ENCODE results near the gene SNX19.
"Not testable (repeated sequence)": the region's sequence is repeated elsewhere in the genome, so short reads cannot be mapped to it uniquely, and the experiment has no call there.

SNX19 gene

DNA sequence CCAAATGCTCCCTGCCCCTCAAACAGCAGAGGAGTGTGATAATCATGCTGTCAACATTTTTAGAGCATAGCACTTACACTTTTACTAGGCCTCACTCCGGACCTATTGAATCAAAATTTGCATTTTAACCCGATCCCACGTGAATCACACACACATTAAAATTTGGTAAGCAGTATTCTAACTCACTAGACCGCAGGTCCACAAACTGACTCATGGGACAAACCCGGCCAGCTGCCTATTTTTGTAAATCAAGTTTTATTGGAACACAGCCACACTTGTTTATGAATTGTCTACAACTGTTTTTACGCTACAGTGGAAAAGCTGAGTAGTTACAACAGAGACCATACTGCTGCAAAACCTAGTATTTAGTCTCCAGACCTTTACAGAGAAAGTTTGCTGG, 43.3 kb downstream of the SNX19 start:
- no peak for DNase-seq

DNA sequence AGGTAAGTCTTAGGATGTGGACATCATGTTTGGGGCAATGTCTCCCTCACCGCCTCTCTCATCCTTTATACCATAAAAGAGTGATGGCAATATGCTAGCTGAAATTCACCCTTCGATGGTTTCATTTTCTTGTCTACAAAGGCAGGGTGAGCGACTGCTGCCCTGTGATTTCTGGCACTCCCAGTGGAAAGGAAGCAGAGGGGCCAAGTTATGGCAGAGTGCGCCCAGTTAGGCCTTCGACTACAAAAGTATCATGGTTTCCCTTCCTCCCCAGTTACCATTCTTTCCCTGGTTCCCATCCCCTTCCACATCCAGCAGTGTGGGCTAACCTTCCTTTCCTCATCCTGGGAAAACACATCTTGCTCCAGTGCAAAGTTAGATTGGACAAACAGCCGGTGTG, 43.8 kb downstream of the SNX19 start:
- no peak for DNase-seq

DNA sequence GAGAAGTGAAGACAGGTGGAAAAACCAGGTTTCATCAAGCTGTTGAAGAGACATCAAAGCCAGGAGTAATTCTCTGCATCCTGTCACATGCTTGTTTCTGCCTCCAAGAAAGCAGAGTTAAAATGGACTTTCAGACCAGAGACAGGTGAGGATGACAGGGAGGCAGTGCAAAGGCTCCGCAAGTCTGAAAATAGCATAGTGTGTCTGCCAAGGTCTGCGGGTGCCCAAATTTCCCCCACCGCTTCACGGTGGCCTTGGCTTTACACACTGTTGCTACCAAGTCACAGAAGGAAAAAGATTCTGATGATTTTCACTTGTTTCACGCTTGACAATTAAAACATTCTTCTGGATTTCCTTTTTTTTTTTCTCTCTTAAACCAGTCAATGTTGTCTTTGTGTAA, 44.2 kb downstream of the SNX19 start:
- DNase-seq = no peak

DNA sequence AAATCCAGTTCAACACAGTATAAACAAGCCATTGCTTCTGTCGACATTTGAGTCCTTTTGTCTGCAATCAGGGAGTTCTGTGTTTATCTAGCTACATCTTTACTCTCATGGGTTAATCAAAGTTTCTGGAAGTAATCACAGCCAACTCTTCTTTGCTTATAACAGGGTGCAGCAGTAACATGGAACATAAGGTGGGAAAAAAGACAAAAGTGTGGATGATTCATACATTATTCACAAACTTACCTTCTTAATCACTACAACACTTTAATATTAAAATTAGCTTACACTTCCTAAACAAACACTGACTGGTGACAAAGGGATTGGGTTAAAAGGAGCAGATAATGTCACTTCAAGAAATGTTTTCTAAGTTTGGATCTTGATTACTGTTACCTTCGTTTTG, 44.7 kb downstream of the SNX19 start:
- DNase-seq = no peak

- no peak for DNase-seq
Measured at GRCh38 chr11:130868721-130869390, 47.4 kb downstream of the SNX19 start.

DNA sequence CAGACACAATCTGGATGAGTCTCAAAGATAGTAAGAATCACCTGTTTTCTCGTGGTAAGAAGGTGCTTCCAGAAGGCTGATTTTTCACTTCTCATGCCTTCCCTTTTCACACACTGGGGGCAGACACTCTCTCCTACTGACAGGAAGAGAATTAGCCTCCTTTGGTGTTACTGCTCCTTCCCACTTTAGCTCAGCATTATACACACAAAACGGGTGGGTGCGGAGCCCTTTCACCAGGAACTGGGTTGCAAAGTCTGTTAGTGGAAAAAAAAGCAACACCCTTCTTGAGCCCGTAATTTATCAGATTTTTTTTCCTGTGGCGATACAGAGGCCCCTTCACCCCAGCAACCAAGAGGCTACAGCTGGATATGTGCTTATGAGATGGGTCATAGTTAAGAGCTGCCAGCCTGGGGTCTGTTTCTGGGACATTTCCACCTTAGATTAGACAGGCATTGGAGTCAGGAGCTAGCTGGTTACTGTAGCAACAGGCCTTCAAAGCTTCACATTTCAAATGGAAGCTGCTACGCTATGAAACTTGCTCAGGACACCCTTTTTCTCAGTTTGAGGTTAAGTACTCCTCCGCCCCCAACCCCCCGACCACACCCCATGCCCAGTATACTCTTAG, 48.1 kb downstream of the SNX19 start:
- peak in 1 of 58 donors; percentile 17 for DNase-seq

- no peak for DNase-seq
Measured at GRCh38 chr11:130866831-130867230, 49.4 kb downstream of the SNX19 start.

- no peak for DNase-seq
Measured at GRCh38 chr11:130865774-130866114, 50.5 kb downstream of the SNX19 start.

DNA sequence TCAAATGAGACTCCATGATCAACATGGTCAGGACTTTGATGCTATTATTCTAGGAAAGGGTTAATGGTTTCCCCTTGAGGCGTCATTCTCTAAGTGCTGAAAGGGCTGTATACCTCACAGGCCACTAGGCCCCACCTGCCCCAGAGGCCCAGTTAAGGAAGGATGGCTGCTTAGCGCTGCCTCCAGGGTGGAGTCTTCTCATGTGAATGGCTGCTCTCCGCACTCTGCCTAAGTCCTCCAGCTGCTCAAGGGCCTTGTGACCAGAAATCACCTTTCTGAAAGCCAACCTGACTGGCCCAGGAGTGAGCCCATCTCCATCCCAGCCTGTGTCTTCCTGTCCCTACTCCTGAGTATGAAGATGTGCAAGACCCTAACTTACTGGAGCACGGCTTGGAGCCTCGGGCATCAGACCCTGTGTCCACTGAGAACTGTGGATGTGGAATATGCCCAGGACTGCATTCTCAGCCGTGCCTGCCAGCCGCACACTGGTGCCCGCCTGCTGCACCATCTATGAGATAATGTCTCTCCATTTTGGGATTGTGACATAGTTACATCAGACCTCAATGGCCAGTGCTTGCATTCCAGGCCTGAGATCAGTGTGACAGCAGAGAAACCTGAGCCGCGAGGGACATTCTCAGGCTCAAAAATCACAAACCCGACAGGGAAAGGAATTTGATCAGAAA, 51.0 kb downstream of the SNX19 start:
- no peak for DNase-seq

- peak in 57 of 58 donors; percentile 25 to 95 (median 82) for DNase-seq
Measured at GRCh38 chr11:130861902-130862860, 54.1 kb downstream of the SNX19 start.

DNA sequence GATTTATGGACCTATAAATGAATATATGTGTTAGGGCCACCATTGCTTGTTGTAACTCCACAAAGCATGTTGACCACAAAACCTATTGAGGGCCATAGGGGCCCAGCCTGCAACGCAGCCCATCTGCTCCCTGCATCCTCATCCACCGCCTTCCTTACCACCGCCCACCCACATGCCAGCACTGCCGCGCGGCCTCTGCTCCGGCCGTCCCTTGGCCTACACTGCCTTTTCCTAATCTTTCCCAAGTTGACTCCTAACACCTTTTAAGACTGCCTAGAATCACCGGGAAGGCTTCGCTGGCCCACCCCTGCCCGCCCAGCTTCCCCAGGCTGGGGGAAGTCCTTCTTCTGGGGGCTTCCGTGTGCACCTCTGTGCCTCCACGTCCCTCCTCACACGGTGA, 55.0 kb downstream of the SNX19 start:
- no peak for DNase-seq

DNA sequence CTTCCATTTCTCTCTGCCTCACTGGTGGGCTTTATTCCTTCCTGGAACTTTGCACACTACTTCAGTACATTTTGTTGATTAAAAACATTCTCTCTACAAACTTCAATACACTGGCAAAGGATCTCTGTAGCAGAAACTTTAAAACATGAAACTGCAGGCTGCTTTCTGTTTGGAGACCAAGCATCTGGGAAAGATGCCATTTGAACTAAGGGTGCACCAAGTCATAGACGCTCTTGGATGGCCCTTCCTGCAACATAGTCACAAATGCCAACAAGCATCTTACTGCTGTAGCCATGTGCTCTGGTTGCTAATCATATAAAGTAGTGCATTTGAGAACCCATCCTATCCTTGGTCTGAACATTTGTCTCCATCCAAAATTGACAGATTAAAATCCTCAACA, 56.4 kb downstream of the SNX19 start:
- DNase-seq = no peak

GRCh38 chr11:130858215-130858614, 58.1 kb downstream of the SNX19 start:
- DNase-seq = no peak

DNA sequence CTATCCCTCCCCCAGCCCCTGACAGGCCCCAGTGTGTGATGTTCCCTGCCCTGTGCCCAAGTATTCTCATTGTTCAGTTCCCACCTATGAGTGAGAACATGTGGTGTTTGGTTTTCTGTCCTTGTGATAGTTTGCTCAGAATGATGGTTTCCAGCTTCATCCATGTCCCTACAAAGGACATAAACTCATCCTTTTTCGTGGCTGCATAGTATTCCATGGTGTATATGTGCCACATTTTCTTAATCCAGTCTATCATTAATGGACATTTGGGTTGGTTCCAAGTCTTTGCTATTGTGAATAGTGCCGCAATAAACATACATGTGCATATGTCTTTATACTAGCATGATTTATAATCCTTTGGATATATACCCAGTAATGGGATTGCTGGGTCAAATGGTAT, 60.6 kb downstream of the SNX19 start:
- not testable (repeated sequence) for DNase-seq

GRCh38 chr11:130854483-130854882, 61.8 kb downstream of the SNX19 start:
- no peak for DNase-seq

- DNase-seq = no peak
Measured at GRCh38 chr11:130852589-130852988, 63.7 kb downstream of the SNX19 start.

- no peak for DNase-seq
Measured at GRCh38 chr11:130850185-130850944, 65.9 kb downstream of the SNX19 start.

GRCh38 chr11:130849215-130849568, 67.1 kb downstream of the SNX19 start:
- DNase-seq = peak in 9 of 58 donors; percentile 10 to 66 (median 28)

DNA sequence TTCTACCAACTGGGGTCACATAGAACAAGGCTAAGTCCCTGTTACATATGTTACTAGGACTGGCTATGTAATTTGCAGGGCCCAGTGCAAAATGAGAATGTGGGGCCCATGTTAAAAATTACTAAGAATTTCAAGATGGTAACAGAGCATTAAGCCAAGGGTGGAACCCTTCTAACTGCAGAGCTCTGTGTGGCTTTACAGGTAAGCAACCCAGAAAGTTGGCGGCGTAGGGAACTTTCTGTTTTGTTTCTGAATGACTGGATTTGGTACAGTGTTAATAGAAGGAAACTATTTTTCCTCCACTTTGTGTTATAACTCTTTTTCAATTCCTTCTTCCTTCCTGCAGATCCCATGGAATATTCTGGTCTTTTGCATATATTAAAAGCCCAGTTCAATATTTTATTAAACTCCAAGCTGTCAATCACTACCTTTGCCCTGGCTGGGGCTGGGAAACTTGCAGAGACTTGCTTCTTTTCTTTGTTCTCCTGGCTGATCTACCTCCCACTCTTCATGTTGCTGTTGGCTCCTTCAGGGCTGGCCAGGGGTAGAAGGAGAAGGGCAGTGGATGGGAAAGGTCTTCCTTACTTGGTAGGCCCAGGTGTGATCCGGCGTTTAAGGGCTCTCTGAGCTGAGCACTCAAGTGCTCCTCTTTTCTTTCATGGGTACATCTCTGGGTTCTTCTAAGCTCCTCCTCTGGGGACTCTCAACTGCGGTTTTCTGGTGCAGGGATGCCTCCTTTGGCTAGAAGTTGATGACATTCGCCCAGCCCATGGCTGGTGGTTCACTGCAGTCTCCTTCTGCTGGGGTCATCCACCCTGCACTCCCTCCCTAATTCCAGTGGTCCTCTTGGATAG, 67.7 kb downstream of the SNX19 start:
- DNase-seq = no peak

- no peak for DNase-seq
Measured at GRCh38 chr11:130847517-130847916, 68.8 kb downstream of the SNX19 start.
